ENCODE measurements around the gene SCAPER.

SCAPER gene

DNA sequence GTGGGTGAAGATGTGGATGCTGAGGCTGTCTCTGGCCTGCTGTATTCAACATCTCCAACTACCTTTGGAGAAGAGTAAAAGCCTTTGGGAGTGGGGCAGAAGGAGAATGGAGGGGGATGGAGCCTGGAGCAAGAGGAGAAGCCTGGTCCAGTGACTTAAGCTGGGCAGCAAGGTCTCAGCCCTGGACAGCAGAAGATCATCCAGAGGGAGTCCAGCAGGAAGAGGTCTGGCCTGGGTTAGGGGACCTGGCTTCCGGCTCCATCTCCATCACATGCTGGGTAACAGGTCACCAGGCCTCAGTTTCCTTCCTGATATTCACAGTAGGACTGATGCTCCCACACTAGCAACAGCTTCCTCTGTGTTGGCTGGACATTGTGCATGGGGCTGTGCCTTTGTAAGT is 572.3 kb downstream of the SCAPER start:
- TF ChIP-seq CTCF (IDR thresholded peaks at IDR 0.05): no peak

GRCh38 chr15:76330080-76330680 is 575.0 kb downstream of the SCAPER start:
- TF ChIP-seq CTCF (IDR thresholded peaks at IDR 0.05): peak; percentile 31; the same call in 1 of the 2 replicates

GRCh38 chr15:76328958-76329357 is 576.2 kb downstream of the SCAPER start:
- TF ChIP-seq CTCF (IDR thresholded peaks at IDR 0.05): no peak

DNA sequence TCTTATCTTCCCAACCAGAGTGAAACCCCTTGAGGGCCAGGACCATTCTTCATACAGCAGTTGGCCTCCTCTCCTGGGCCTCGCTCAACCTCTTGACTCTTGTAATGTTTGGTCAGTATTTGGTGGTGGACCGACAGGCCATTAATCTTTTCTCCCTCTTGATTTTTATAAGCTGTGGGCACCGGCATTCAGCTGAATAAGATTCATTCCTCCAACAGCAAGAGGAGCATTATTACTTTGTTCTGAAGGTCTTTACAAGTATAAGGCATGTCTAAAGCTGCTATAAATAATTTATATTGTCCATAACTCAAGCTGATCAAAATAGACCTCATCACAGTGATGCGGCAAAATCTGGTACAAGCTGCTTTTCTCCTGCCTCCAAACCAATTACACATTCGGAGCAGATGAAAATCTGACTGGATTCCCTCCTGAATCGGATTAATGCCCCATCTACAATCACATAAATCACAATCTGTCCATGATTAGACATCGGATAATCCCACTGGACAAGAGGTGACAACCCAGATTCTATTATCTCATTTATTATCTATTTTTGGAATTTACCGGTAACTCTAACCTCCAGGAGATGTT is 576.9 kb downstream of the SCAPER start:
- TF ChIP-seq CTCF (IDR thresholded peaks at IDR 0.05): no peak

DNA sequence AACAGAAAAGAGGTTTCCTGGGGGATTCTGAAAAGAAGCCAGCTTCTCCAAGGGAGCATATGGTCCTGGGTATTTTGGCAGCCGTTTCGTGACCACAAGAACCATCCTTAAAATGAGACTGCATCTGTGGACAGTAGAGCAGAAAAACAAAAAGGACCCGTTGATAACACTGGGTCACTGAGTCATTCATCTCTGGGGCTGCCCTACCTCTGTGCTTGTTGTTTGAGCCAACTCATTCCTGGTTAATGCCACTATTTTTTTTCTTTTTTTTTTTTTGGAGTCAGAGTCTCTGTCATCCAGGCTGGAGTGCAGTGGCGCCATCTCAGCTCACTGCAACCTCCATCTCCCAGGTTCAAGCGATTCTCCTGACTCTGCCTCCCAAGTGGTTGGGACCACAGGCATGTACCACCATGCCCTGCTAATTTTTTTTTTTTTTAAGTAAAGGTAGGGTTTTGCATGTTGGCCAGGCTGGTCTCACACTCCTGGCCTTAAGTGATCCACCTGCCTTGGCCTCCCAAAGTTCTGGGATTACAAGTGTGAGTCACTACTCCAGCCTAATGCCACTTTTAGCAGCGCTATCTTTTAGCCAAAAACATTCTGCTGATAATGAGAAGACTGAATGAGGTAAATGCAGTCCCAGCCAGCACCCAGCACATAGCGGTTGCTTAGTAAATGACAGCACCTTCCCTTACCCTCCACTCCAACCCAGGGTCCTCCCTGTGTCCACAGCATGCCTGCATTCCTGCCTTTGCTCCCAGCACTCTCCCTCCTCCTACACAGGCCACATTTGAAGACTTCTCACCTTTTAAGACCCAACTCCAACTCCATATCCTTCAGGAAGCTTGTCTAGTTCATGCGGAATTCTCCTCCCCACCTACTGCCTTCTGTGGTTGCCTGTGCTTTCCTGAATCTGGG is 577.7 kb downstream of the SCAPER start:
- TF ChIP-seq CTCF (IDR thresholded peaks at IDR 0.05): no peak

- no peak for TF ChIP-seq CTCF (IDR thresholded peaks at IDR 0.05)
Measured at GRCh38 chr15:76325704-76326103, 579.4 kb downstream of the SCAPER start.

GRCh38 chr15:76324066-76324465 is 581.1 kb downstream of the SCAPER start:
- TF ChIP-seq CTCF (IDR thresholded peaks at IDR 0.05): no peak

Measured in LNCAP (cell line).